GM18909 (cell line): ENCODE data around the gene FSTL3.

Source experiments
- ATAC-seq: cut with Tn5 transposase; IDR thresholded peaks from one replicate; pipeline ENCODE4 v1.9.1; 2021; ENCODE audit warnings: mild to moderate bottlenecking; ENCODE audit not compliant: unreplicated experiment, poor library complexity

The FSTL3 gene

DNA sequence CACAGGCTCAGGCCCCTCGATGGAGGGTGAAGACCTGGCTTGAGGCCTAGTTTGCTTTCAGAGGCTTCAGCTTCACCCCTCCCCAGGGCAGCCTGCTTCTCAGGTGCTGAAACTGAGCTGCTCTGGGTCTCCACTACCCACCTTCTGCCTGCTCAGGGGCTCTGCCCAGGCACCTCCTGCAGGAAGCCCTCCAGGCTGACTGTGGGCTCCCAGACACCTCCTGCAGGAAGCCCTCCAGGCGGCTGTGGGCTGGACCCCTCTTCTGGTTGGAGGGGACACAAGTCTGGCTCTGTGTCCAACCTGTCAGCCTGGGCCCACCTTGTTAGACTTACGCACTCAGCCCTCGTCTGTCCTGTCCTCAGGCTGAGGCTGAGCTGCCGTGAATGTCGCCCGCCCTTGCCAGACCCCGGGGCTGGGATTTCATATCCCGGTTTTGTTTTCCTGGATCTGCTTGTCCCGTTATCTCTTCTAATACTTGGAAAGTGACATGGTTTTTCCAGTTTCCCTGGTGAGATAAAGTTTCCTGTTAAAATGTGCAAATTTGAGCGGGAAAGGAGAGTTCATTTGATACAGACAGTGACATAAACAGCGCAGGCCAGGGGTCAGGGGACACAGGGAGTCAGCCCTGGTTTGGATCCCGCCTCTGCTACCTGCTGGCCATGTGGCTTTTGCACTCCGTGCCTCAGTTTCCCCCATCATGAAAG is 53.9 kb downstream of the FSTL3 start:
- ATAC-seq, result no peak

DNA sequence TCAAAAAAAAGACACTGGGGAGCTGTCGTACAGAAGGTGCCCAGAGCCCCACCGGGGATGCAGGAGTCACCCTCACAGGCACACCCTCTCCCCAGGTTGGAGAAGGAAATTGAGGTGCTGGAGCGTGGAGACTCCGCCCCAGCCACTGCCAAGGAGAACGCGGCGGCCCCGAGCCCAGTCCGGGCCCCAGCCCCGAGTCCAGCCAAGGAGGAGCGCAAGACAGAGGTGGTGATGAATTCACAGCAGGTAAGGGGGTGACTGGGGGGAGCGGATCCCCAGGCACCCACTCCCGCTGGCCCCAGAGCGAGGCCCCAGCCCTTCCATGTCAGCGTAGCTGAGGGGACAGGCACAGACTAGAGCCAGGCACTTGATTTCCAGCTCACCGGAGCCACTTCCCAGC is 54.8 kb downstream of the FSTL3 start:
- no peak for ATAC-seq

DNA sequence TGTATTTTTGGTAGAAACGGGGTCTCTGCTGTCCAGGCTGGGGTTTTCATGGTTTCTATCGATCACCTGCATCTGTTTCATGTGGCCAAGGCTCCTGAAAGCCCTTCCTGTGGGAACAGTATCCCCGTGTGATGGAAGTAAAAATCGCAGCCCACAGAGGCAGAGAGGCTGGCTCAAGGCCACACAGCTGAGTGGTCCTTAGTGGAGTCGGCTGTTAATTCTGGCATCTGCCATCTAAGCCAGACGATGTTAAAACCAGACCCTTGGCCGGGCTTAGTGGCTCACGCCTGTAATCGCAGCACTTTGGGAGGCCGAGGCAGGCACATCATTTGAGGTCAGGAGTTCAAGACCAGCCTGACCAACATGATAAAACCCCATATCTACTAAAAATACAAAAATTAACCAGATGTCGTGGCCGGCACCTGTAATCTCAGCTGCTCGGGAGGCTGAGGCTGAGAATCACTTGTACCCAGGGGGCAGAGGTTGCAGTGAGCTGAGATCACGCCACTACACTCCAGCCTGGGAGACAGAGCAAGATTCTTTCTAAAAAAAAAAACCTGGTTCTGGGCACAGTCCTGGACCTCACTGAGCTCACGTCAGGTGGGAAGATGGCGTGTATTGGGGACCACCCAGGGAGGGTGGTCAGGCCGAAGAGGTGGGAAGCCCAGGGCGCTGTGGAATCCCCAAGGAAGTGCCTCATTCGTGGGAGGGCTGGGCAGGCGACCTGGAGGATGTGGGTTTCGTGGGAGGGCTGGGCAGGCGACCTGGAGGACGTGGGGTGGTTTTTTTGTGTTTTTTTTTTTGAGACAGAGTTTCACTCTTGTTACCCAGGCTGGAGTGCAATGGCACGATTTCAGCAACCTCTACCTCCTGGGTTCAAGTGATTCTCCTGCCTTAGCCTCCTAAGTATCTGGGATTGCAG is 56.2 kb downstream of the FSTL3 start:
- ATAC-seq, result no peak
